Sigmoid colon (tissue), 4 donors: ENCODE measurements around the gene KIF13A.

Experiments used
- EP300 ChIP-seq, 4 donors: sonication (generic); formaldehyde crosslinking; IDR thresholded peaks; one replicate each; pipeline ENCODE4 v1.6.1; 2017; ENCODE audit warnings: antibody characterized with exemption in 4 of 4
- POLR2A ChIP-seq, 2 donors: fragments of 450-650 bp; IDR thresholded peaks; one replicate each; pipeline ENCODE4 v1.6.1; 2016; ENCODE audit warnings: antibody characterized with exemption in 2 of 2, mild to moderate bottlenecking in 2 of 2, moderate library complexity in 2 of 2
- POLR2AphosphoS5 ChIP-seq, 4 donors: sonication (generic); formaldehyde crosslinking; IDR thresholded peaks; one replicate each; pipeline ENCODE4 v1.6.1; 2017; ENCODE audit warnings: antibody characterized with exemption in 4 of 4
- TF ChIP-seq, protein P1 (sequence below), 4 experiments: fragments of 450-650 bp in 3 of 4; fragments of 200-600 bp in 1 of 4; IDR thresholded peaks; one replicate each; pipeline ENCODE4 v1.5.1; 2016 to 2019; ENCODE audit warnings: antibody characterized with exemption in 4 of 4, mild to moderate bottlenecking in 3 of 4, moderate library complexity in 2 of 4

DNA sequence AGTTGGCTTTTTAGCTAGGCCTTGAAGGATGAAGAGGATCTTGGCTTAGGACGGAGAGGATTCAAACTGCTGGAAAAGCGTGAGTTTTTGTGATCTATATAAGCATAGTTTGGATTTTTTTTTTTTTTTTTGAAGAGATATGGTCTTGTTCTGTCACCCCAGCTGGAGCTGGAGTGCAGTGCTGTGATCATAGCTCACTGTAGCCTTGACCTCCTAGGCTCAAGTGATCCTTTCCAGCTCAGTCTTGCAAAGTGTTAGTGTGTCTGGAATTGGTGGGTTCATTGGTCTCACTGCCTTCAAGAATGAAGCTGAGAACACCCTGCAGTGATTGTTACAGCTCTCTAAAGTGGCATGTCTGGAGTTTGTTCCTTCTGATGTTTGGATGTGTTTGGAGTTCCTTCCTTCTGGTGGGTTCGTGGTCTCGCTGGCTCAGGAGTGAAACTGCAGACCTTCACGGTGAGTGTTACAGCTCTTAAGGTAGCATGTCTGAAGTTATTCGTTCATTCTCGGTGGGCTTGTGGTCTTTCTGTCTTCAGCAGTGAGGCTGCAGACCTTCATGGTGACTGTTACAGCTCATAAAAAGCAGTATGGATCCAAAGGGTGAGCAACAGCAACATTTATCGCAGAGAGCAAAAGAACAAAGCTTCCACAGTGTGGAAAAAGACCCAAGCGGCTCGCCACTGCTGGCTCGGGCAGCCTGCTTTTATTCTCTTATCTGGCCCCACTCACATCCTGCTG lies 243.2 kb downstream of the KIF13A start:
- TF ChIP-seq, protein P1, sequence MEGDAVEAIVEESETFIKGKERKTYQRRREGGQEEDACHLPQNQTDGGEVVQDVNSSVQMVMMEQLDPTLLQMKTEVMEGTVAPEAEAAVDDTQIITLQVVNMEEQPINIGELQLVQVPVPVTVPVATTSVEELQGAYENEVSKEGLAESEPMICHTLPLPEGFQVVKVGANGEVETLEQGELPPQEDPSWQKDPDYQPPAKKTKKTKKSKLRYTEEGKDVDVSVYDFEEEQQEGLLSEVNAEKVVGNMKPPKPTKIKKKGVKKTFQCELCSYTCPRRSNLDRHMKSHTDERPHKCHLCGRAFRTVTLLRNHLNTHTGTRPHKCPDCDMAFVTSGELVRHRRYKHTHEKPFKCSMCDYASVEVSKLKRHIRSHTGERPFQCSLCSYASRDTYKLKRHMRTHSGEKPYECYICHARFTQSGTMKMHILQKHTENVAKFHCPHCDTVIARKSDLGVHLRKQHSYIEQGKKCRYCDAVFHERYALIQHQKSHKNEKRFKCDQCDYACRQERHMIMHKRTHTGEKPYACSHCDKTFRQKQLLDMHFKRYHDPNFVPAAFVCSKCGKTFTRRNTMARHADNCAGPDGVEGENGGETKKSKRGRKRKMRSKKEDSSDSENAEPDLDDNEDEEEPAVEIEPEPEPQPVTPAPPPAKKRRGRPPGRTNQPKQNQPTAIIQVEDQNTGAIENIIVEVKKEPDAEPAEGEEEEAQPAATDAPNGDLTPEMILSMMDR (IDR thresholded peaks at IDR 0.05): no peak
- TF ChIP-seq POLR2A (IDR thresholded peaks at IDR 0.05) (no peak), EP300 (IDR thresholded peaks at IDR 0.05) (no peak), POLR2AphosphoS5 (IDR thresholded peaks at IDR 0.05) (no peak)
